SU-DHL-6 (cell line): ENCODE data around the gene SMTN.

Experiments used
- H2AFZ ChIP-seq: fragments of 200-600 bp; sonication (generic); 2 replicates; pipeline ENCODE4 v1.6.1; 2014; ENCODE audit warnings: low read depth, mild to moderate bottlenecking, moderate library complexity, mixed read lengths, antibody characterized with exemption, low read length; ENCODE audit not compliant: severe bottlenecking
- H3F3A ChIP-seq: fragments of 200-600 bp; shearing (Covaris generic); 2 replicates; pipeline ENCODE4 v1.6.0; 2016; ENCODE audit warnings: antibody characterized with exemption, mild to moderate bottlenecking; ENCODE audit not compliant: insufficient read depth
- H3K27ac ChIP-seq: fragments of 200-600 bp; sonication (generic); 2 replicates; pipeline ENCODE4 v1.5.1; 2016; ENCODE audit warnings: low read depth, mild to moderate bottlenecking, low read length, moderate library complexity, mixed read lengths
- H3K27me3 ChIP-seq: fragments of 200-600 bp; sonication (generic), shearing (Covaris generic); 2 replicates; pipeline ENCODE4 v1.6.0; 2014; ENCODE audit warnings: mild to moderate bottlenecking, low read length
- H3K36me3 ChIP-seq: fragments of 200-600 bp; sonication (generic); 2 replicates; pipeline ENCODE4 v1.6.1; 2014; ENCODE audit warnings: mild to moderate bottlenecking, low read length, mixed read lengths
- H3K4me2 ChIP-seq: fragments of 300-600, 200-600 bp; shearing (Covaris generic), sonication (generic); 2 replicates; pipeline ENCODE4 v1.6.0; 2014; ENCODE audit warnings: low read length, low read depth, mild to moderate bottlenecking; ENCODE audit not compliant: poor library complexity, severe bottlenecking
- H3K4me3 ChIP-seq: fragments of 200-600 bp; sonication (generic); 2 replicates; pipeline ENCODE4 v1.5.1; 2014; ENCODE audit warnings: antibody characterized with exemption, low read length, mild to moderate bottlenecking, mixed read lengths; ENCODE audit not compliant: insufficient read depth, poor library complexity, severe bottlenecking
- H3K79me2 ChIP-seq: fragments of 200-600 bp; sonication (generic); 2 replicates; pipeline ENCODE4 v1.6.1; 2014; ENCODE audit warnings: mild to moderate bottlenecking, low read length, moderate library complexity; ENCODE audit not compliant: insufficient read depth
- H3K9ac ChIP-seq: fragments of 200-600 bp; sonication (generic); 2 replicates; pipeline ENCODE4 v1.7.0; 2014; ENCODE audit warnings: mild to moderate bottlenecking, low read length
- H3K9me2 ChIP-seq: fragments of 200-600 bp; sonication (generic); replicated peaks from 2 replicates; pipeline ENCODE4 v1.6.1; 2014; ENCODE audit warnings: low read length; ENCODE audit not compliant: insufficient read depth
- H3K9me3 ChIP-seq: fragments of 200-600 bp; sonication (generic); 2 replicates; pipeline ENCODE4 v1.6.1; 2014; ENCODE audit warnings: low read length, mixed read lengths; ENCODE audit not compliant: insufficient read depth
- H4K20me1 ChIP-seq: fragments of 200-600 bp; sonication (generic); 2 replicates; pipeline ENCODE4 v1.6.1; 2014; ENCODE audit warnings: low read depth, mild to moderate bottlenecking, antibody characterized with exemption, low read length, moderate library complexity, mixed read lengths
- EZH2phosphoT487 ChIP-seq: fragments of 200-600 bp; sonication (generic), shearing (Covaris generic); conservative IDR thresholded peaks from 2 replicates; pipeline ENCODE4 v1.6.1; 2018; ENCODE audit warnings: mild to moderate bottlenecking, antibody characterized with exemption, low read length, moderate library complexity, mixed read lengths
- TF ChIP-seq, protein P1 (sequence below): fragments of 200-600 bp; sonication (generic); IDR thresholded peaks from one replicate; pipeline ENCODE4 v1.5.1; 2017; ENCODE audit warnings: antibody characterized with exemption, mild to moderate bottlenecking, low read length, moderate library complexity; ENCODE audit not compliant: insufficient read depth, poor library complexity, severe bottlenecking

Gene SMTN

DNA sequence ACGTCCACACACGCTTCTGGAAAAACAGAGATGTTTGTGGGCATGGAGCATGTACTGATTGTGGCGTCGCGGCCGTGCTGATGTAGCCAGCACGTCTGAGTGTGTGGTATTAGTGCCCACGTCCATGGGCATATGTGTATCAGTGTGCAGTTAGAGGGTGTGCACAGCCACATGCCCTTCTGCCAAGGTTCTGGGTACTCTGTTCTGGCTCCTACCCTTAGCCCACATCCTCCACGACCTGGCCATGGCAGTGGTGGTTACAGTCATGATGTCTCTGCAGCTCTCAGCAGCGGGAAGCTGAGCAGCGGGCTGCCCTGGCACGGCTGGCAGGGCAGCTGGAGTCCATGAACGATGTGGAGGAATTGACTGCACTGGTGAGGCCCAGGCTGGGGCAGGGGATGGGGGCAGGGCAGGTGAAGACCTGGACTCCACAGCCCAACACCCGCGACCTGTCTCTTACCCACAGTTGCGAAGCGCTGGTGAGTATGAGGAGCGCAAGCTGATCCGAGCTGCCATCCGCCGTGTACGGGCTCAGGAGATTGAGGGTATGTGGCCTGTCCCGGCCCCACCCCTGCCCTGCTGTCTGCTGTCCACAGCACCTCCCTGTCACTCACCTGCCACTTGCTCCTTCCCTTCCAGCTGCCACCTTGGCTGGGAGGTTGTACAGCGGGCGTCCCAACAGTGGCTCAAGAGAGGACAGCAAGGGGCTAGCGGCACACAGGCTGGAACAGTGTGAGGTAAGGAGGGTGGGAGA, 7.3 kb downstream of the SMTN start:
- Histone ChIP-seq H3K9me3 (no peaks in the 10 kb centered on the region), H3K36me3 (no peaks in the 10 kb centered on the region), H3K4me2 (no peak overlapping the region), H3K27me3 (no peaks in the 10 kb centered on the region), H3K9ac (no peak overlapping the region), H4K20me1 (no peaks in the 10 kb centered on the region), H3K27ac (no peak overlapping the region), H3K4me3 (no peak overlapping the region), H3F3A (peaks cover 9% of the 10 kb centered on the region), H2AFZ (no peak overlapping the region), H3K79me2 (no peaks in the 10 kb centered on the region), H3K9me2 (no peaks in the 10 kb centered on the region)
- TF ChIP-seq, protein P1, sequence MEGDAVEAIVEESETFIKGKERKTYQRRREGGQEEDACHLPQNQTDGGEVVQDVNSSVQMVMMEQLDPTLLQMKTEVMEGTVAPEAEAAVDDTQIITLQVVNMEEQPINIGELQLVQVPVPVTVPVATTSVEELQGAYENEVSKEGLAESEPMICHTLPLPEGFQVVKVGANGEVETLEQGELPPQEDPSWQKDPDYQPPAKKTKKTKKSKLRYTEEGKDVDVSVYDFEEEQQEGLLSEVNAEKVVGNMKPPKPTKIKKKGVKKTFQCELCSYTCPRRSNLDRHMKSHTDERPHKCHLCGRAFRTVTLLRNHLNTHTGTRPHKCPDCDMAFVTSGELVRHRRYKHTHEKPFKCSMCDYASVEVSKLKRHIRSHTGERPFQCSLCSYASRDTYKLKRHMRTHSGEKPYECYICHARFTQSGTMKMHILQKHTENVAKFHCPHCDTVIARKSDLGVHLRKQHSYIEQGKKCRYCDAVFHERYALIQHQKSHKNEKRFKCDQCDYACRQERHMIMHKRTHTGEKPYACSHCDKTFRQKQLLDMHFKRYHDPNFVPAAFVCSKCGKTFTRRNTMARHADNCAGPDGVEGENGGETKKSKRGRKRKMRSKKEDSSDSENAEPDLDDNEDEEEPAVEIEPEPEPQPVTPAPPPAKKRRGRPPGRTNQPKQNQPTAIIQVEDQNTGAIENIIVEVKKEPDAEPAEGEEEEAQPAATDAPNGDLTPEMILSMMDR, result no peak
- no peak for TF ChIP-seq EZH2phosphoT487

DNA sequence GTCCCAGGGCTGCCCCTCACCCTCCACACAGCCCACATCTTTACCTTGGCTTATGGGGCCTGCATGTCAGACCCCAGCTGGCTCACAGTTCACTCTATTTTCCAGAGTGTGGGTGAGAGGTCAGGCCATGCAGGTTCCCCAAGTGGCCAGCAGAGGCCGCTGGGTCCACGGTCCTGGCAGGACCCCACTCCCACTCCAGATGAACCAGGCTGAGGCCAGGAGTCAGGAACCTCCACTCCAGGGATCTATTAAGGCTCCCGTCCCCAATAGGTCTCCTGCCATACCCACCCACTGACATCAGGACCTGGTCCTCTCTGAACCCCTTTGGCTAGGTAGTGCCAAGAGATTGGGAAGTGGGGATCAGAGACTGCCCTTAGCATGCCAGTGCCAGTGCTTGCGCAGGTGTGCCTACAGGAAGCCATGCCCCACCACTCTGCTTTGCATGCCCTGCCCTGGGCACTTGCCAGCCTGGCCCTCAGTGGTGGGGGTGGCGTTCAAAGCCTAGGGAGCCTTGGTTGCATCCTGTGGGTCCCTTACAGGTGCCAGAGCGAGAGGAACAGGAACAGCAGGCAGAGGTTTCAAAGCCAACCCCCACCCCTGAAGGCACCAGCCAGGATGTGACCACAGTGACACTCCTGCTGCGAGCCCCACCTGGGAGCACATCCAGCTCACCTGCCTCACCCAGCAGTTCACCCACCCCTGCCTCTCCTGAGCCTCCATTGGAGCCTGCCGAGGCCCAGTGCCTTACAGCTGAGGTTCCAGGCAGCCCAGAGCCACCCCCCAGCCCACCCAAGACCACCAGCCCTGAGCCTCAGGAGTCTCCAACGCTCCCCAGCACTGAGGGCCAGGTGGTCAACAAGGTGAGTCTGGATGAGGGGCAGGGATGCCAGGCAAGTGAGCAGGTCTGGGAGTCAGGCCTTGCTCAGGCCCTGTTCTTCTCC, 8.3 kb downstream of the SMTN start:
- Histone ChIP-seq H3K36me3 (no peaks in the 10 kb centered on the region), H3K79me2 (no peaks in the 10 kb centered on the region), H3K9ac (peak overlapping the region; percentile 20; the same call in 1 of the 2 replicates), H3F3A (no peaks in the 10 kb centered on the region; the same call in 1 of the 2 replicates), H3K9me2 (no peaks in the 10 kb centered on the region), H3K9me3 (no peaks in the 10 kb centered on the region), H3K27ac (peak overlapping the region; percentile 43), H4K20me1 (no peaks in the 10 kb centered on the region), H3K27me3 (no peaks in the 10 kb centered on the region), H2AFZ (peak overlapping the region; percentile 34), H3K4me3 (no peak overlapping the region), H3K4me2 (peak overlapping the region; percentile 20)
- TF ChIP-seq EZH2phosphoT487, result no peak
- TF ChIP-seq, protein P1, result peak; percentile 78

DNA sequence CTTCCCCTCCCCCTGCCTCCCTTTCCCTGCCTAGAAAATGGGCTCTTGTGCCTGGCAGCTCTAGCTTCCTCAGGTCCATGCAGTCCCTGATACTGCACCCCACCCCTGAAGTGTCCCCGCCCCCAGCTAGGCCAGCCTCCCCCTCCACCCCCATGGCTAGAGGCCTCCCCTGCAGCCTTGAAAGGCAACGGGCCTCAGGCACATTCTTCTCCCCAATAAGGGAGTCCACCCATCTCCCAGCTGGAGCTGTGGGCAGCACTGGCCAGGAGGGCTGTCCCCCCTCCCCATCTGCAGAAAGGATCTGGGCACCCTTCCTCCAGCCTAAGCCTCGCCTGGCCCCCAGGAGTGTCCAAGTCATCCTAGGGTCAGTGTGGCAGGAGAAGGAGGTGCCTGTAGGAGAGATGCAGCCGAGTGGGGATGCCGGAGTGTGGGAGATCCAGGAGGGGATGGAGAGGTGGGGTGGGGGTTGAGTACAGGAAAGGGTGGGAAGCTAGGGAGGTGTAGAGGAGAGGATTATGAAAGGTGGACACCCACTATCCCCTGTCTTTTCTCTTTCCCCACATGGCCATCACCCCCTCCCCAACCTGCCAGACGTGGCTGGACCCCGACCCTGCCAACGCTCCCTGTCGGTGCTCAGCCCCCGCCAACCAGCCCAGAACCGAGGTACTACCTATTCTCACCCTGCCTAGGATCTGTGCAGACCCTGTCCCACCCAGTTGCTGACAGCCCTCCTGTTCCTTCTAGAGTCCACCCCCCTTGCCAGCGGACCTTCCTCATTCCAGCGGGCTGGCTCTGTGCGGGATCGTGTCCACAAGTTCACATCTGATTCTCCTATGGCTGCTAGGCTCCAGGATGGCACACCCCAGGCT, 9.3 kb downstream of the SMTN start:
- Histone ChIP-seq H3K9me3 (no peaks in the 10 kb centered on the region), H3K4me3 (no peak overlapping the region), H3F3A (no peaks in the 10 kb centered on the region; the same call in 1 of the 2 replicates), H3K79me2 (no peaks in the 10 kb centered on the region), H3K9me2 (no peaks in the 10 kb centered on the region), H3K27me3 (no peaks in the 10 kb centered on the region), H3K4me2 (no peak overlapping the region), H3K9ac (peak overlapping the region; percentile 20; the same call in 1 of the 2 replicates), H3K27ac (no peak overlapping the region), H4K20me1 (no peaks in the 10 kb centered on the region), H3K36me3 (no peaks in the 10 kb centered on the region), H2AFZ (no peak overlapping the region)
- TF ChIP-seq, protein P1, result no peak
- TF ChIP-seq EZH2phosphoT487, result no peak
